HG02763 (cell line): ENCODE measurements around the gene ARSD.
"Not testable (repeated sequence)": the region's sequence is repeated elsewhere in the genome, so short reads cannot be mapped to it uniquely, and the experiment has no call there.

Experiments used
- ATAC-seq: cut with Tn5 transposase; IDR thresholded peaks from one replicate; pipeline ENCODE4 v1.9.1; 2021; ENCODE audit warnings: mild to moderate bottlenecking, moderate library complexity; ENCODE audit not compliant: unreplicated experiment

Gene ARSD

GRCh38 chrX:2897690-2898623 is 31.2 kb downstream of the ARSD start:
- ATAC-seq: not testable (repeated sequence)

- no peak for ATAC-seq
Measured at GRCh38 chrX:2897311-2897689, 31.8 kb downstream of the ARSD start.

- no peak for ATAC-seq
Measured at GRCh38 chrX:2894885-2895292, 34.2 kb downstream of the ARSD start.

- ATAC-seq: no peak
Measured at GRCh38 chrX:2892816-2893215, 36.3 kb downstream of the ARSD start.

GRCh38 chrX:2890536-2891460 is 38.3 kb downstream of the ARSD start:
- ATAC-seq: not testable (repeated sequence)

- ATAC-seq: not testable (repeated sequence)
Measured at GRCh38 chrX:2889706-2890490, 39.2 kb downstream of the ARSD start.

- ATAC-seq: no peak
Measured at GRCh38 chrX:2889045-2889605, 40.0 kb downstream of the ARSD start.

- no peak for ATAC-seq
Measured at GRCh38 chrX:2888309-2888708, 40.8 kb downstream of the ARSD start.

GRCh38 chrX:2883770-2884169 is 45.4 kb downstream of the ARSD start:
- no peak for ATAC-seq

- ATAC-seq: no peak
Measured at GRCh38 chrX:2879670-2880069, 49.5 kb downstream of the ARSD start.

- no peak for ATAC-seq
Measured at GRCh38 chrX:2878563-2878962, 50.6 kb downstream of the ARSD start.

- ATAC-seq: no peak
Measured at GRCh38 chrX:2875798-2876399, 53.2 kb downstream of the ARSD start.

- no peak for ATAC-seq
Measured at GRCh38 chrX:2875136-2875481, 54.0 kb downstream of the ARSD start.

GRCh38 chrX:2874222-2875135 is 54.7 kb downstream of the ARSD start:
- ATAC-seq: no peak

GRCh38 chrX:2872671-2873277 is 56.4 kb downstream of the ARSD start:
- no peak for ATAC-seq

GRCh38 chrX:2871831-2872230 is 57.3 kb downstream of the ARSD start:
- ATAC-seq: no peak

GRCh38 chrX:2870650-2871049 is 58.5 kb downstream of the ARSD start:
- no peak for ATAC-seq

- ATAC-seq: no peak
Measured at GRCh38 chrX:2867206-2867605, 61.9 kb downstream of the ARSD start.

- ATAC-seq: no peak
Measured at GRCh38 chrX:2863646-2864045, 65.5 kb downstream of the ARSD start.
